Activated CD4-positive, alpha-beta T cell treated with anti-CD3 and anti-CD28 coated beads, Interleukin-2, amount 10 ng/mL, durations not matched to agents 7 days and 5 days (primary cell): ENCODE data around the gene PPIE. TPM values are rescaled to one million over a fixed set of nuclear protein-coding genes. Genes with fewer than 3 reads are reported as not detected.

Source experiments
- total RNA-seq, 2 experiments: library from RNA; stranded (reverse); gene quantifications; one replicate each; pipeline ENCODE4 v1.2.3, GENCODE V29; 2021

PPIE gene
- total RNA-seq, 2 experiments from 2014 or later = 52.9 to 55.6 TPM

Other genes starting within 250 kb of the PPIE start
- gene BMP8A, start 247.2 kb upstream of the PPIE start, total RNA-seq = not detected
- gene PABPC4, start 162.1 kb upstream of the PPIE start, total RNA-seq = 100 to 1,000 TPM; 190 to 205 TPM
- gene HEYL, start 99.2 kb upstream of the PPIE start, total RNA-seq = not detected
- gene NT5C1A, start 66.8 kb upstream of the PPIE start, total RNA-seq = not detected
- 1 to 10 TPM; 2.0 TPM for gene HPCAL4, start 47.4 kb upstream of the PPIE start, total RNA-seq
- gene OXCT2, start 32.5 kb downstream of the PPIE start, total RNA-seq = not detected
- under 1 TPM; 0.12 to 0.17 TPM for gene BMP8B, start 50.0 kb downstream of the PPIE start, total RNA-seq
- gene TRIT1, start 144.6 kb downstream of the PPIE start, total RNA-seq = 10 to 100 TPM; 15.7 to 16.4 TPM
- not detected for gene MYCL, start 163.0 kb downstream of the PPIE start, total RNA-seq
- gene MFSD2A, start 216.3 kb downstream of the PPIE start, total RNA-seq = 1 to 10 TPM; 2.0 to 2.8 TPM